Measurements from ENCODE around the gene RGR. TPM values are rescaled to one million over a fixed set of nuclear protein-coding genes. Genes with fewer than 3 reads are reported as not detected.

The RGR gene
- total and polyA plus RNA-seq, 2 experiments from 2014 or later: not detected

- Mint-ChIP-seq H3K4me3 (no peak overlapping the region), H3K27me3 (ENCODE audit: insufficient read depth, low read depth, poor library complexity) (peaks cover 38% of the 10 kb centered on the region)
- TF ChIP-seq JUNB (IDR thresholded peaks at IDR 0.05; ENCODE audit: unreplicated experiment): no peak
Measured at GRCh38 chr10:84197643-84198042, 47.2 kb upstream of the RGR start.

GRCh38 chr10:84198206-84198915 is 46.5 kb upstream of the RGR start:
- no peak for ATAC-seq

More at GRCh38 chr10:84197643-84198042, 47.2 kb upstream of the RGR start:
- no peak overlapping the region for H3K27ac ChIP-seq (ENCODE audit: low read depth)
- no peaks in the 10 kb centered on the region for H4K20me1 ChIP-seq (replicated peaks; ENCODE audit: insufficient read depth)
- H3K27me3 ChIP-seq (ENCODE audit: insufficient read depth): peaks cover 38% of the 10 kb centered on the region
- H3K4me1 ChIP-seq (ENCODE audit: insufficient read depth): peaks cover 3% of the 10 kb centered on the region; the same call in 1 of the 2 replicates
- Mint-ChIP-seq H3K4me1 (peaks cover 5% of the 10 kb centered on the region), H3K36me3 (ENCODE audit: low read depth) (no peaks in the 10 kb centered on the region), H3K27ac (no peak overlapping the region), H3K9me3 (no peaks in the 10 kb centered on the region)
- H3K4me3 ChIP-seq: no peak overlapping the region
- H3K36me3 ChIP-seq (ENCODE audit: insufficient read depth): no peaks in the 10 kb centered on the region
- no peaks in the 10 kb centered on the region for H3K9me2 ChIP-seq (ENCODE audit: insufficient read depth)
- no peaks in the 10 kb centered on the region for H3F3A ChIP-seq (replicated peaks; ENCODE audit: low read depth)
- H2AFZ ChIP-seq: no peak overlapping the region
- H3K4me2 ChIP-seq: no peak overlapping the region
- ATAC-seq (no peak), DNase-seq (ENCODE audit: low spot score) (no peak)
- no peaks in the 10 kb centered on the region for H3K79me2 ChIP-seq (replicated peaks; ENCODE audit: insufficient read depth)

GRCh38 chr10:84200537-84201243 is 44.2 kb upstream of the RGR start:
- no peak for DNase-seq (ENCODE audit: low spot score)
- H3K4me1 ChIP-seq (ENCODE audit: insufficient read depth): no peaks in the 10 kb centered on the region; the same call in 1 of the 2 replicates
- H3K4me3 ChIP-seq: no peak overlapping the region
- Mint-ChIP-seq H3K27me3 (ENCODE audit: insufficient read depth, low read depth, poor library complexity) (peaks cover 14% of the 10 kb centered on the region), H3K4me3 (no peak overlapping the region), H3K4me1 (0 out of 3 replicates have a peak, but pooled peaks cover under 1% of the 10 kb centered on the region), H3K27ac (no peak overlapping the region), H3K36me3 (ENCODE audit: low read depth) (no peaks in the 10 kb centered on the region), H3K9me3 (no peaks in the 10 kb centered on the region)
- H3K9me2 ChIP-seq (ENCODE audit: insufficient read depth): no peaks in the 10 kb centered on the region
- no peaks in the 10 kb centered on the region for H3K36me3 ChIP-seq (ENCODE audit: insufficient read depth)
- H3K4me2 ChIP-seq: no peak overlapping the region
- H4K20me1 ChIP-seq (replicated peaks; ENCODE audit: insufficient read depth): no peaks in the 10 kb centered on the region; the same call in 1 of the 2 replicates
- no peaks in the 10 kb centered on the region for H3F3A ChIP-seq (replicated peaks; ENCODE audit: low read depth)
- H2AFZ ChIP-seq: no peak overlapping the region
- peaks cover 7% of the 10 kb centered on the region for H3K27me3 ChIP-seq (ENCODE audit: insufficient read depth)
- H3K27ac ChIP-seq (ENCODE audit: low read depth): no peak overlapping the region
- no peaks in the 10 kb centered on the region for H3K79me2 ChIP-seq (replicated peaks; ENCODE audit: insufficient read depth)
- ATAC-seq: no peak
- TF ChIP-seq ZNF114 (CRISPR knock-in tag; IDR thresholded peaks at IDR 0.05) (no peak), STAT1 (IDR thresholded peaks at IDR 0.05; ENCODE audit: unreplicated experiment) (no peak), EZH2phosphoT487 (IDR thresholded peaks at IDR 0.05; ENCODE audit: unreplicated experiment) (no peak), CTCF (conservative IDR thresholded peaks at IDR 0.05; ENCODE audit: low read depth in 2 of 2) (no peak), ETS1 (IDR thresholded peaks at IDR 0.05) (no peak)

More at GRCh38 chr10:84198206-84198915, 46.5 kb upstream of the RGR start:
- H3K27ac Mint-ChIP-seq: no peak overlapping the region
- no peaks in the 10 kb centered on the region for H3K9me3 Mint-ChIP-seq
- no peak overlapping the region for H3K4me3 ChIP-seq
- DNase-seq (ENCODE audit: low spot score): no peak
- no peaks in the 10 kb centered on the region for H3F3A ChIP-seq (replicated peaks; ENCODE audit: low read depth)
- H3K79me2 ChIP-seq (replicated peaks; ENCODE audit: insufficient read depth): no peaks in the 10 kb centered on the region
- H2AFZ ChIP-seq: no peak overlapping the region
- H4K20me1 ChIP-seq (replicated peaks; ENCODE audit: insufficient read depth): no peaks in the 10 kb centered on the region
- H3K4me1 ChIP-seq (ENCODE audit: insufficient read depth): peaks cover 3% of the 10 kb centered on the region; the same call in 1 of the 2 replicates
- H3K36me3 Mint-ChIP-seq (ENCODE audit: low read depth): no peaks in the 10 kb centered on the region
- peaks cover 31% of the 10 kb centered on the region for H3K27me3 ChIP-seq (ENCODE audit: insufficient read depth)
- H3K4me1 Mint-ChIP-seq: peaks cover 5% of the 10 kb centered on the region
- no peak overlapping the region for H3K27ac ChIP-seq (ENCODE audit: low read depth)
- H3K9me2 ChIP-seq (ENCODE audit: insufficient read depth): no peaks in the 10 kb centered on the region
- TF ChIP-seq STAT1 (IDR thresholded peaks at IDR 0.05; ENCODE audit: unreplicated experiment): no peak
- TF ChIP-seq ZNF114 (CRISPR knock-in tag; IDR thresholded peaks at IDR 0.05): no peak
- TF ChIP-seq CREB1 (CRISPR knock-in tag; IDR thresholded peaks at IDR 0.05; ENCODE audit: low read depth): no peak
- TF ChIP-seq ETS1 (IDR thresholded peaks at IDR 0.05): no peak
- TF ChIP-seq POLR2AphosphoS5 (IDR thresholded peaks at IDR 0.05; ENCODE audit: low read depth): no peak
- no peak for TF ChIP-seq EZH2 (IDR thresholded peaks at IDR 0.05; ENCODE audit: low read depth, unreplicated experiment)
- TF ChIP-seq JUNB (IDR thresholded peaks at IDR 0.05; ENCODE audit: unreplicated experiment): no peak
- no peak for TF ChIP-seq NANOG (IDR thresholded peaks at IDR 0.05; ENCODE audit: borderline replicate concordance)
- no peak overlapping the region for H3K4me2 ChIP-seq
- H3K27me3 Mint-ChIP-seq (ENCODE audit: insufficient read depth, low read depth, poor library complexity): peaks cover 34% of the 10 kb centered on the region
- no peak overlapping the region for H3K4me3 Mint-ChIP-seq
- no peaks in the 10 kb centered on the region for H3K36me3 ChIP-seq (ENCODE audit: insufficient read depth)
